Esophagus muscularis mucosa (tissue), 4 donors: ENCODE data around the gene C3orf70.

Experiments
- EP300 ChIP-seq: sonication (generic); formaldehyde crosslinking; IDR thresholded peaks from one replicate; pipeline ENCODE4 v1.6.1; 2017; ENCODE audit warnings: antibody characterized with exemption
- POLR2A ChIP-seq: fragments of 450-650 bp; IDR thresholded peaks from one replicate; pipeline ENCODE4 v1.6.1; 2017; ENCODE audit warnings: antibody characterized with exemption, moderate library complexity, mild to moderate bottlenecking, low read depth
- POLR2AphosphoS5 ChIP-seq, 2 donors: sonication (generic); formaldehyde crosslinking; IDR thresholded peaks; one replicate each; pipeline ENCODE4 v1.6.1; 2017; ENCODE audit warnings: antibody characterized with exemption in 2 of 2
- TF ChIP-seq, protein P1 (sequence below), 3 experiments: fragments of 200-600 bp in 2 of 3; fragments of 450-650 bp in 1 of 3; sonication (generic) in 2 of 3; IDR thresholded peaks; one replicate each; pipeline ENCODE4 v1.5.1; 2017 to 2019; ENCODE audit warnings: antibody characterized with exemption in 3 of 3, mild to moderate bottlenecking in 2 of 3, moderate library complexity in 1 of 3

DNA sequence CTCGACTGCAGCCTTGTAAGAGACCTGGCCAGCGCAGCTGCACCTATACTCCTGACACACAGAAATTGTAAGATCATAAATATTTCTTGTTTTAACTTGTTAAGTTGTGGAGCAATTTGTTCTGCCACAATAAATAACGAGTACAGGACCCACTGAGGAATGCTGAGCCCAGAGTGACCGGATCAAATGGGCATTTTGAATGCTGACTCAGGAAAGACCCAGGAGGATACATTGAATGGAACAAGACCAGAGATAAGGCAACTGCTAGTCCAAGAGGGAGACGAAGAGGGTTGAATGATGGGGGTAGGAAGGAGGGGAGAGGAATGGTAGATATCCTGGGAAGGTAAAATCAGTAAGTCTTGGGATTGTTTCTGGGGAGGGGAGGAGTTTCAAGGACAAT lies 8.9 kb upstream of the C3orf70 start:
- TF ChIP-seq POLR2A (no peak), POLR2AphosphoS5 (IDR thresholded peaks at IDR 0.05) (no peak), EP300 (no peak)
- TF ChIP-seq, protein P1, sequence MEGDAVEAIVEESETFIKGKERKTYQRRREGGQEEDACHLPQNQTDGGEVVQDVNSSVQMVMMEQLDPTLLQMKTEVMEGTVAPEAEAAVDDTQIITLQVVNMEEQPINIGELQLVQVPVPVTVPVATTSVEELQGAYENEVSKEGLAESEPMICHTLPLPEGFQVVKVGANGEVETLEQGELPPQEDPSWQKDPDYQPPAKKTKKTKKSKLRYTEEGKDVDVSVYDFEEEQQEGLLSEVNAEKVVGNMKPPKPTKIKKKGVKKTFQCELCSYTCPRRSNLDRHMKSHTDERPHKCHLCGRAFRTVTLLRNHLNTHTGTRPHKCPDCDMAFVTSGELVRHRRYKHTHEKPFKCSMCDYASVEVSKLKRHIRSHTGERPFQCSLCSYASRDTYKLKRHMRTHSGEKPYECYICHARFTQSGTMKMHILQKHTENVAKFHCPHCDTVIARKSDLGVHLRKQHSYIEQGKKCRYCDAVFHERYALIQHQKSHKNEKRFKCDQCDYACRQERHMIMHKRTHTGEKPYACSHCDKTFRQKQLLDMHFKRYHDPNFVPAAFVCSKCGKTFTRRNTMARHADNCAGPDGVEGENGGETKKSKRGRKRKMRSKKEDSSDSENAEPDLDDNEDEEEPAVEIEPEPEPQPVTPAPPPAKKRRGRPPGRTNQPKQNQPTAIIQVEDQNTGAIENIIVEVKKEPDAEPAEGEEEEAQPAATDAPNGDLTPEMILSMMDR (IDR thresholded peaks at IDR 0.05): no peak
